DOHH2 (cell line): ENCODE data around the gene UGCG.

Source experiments
- CTCF ChIP-seq: fragments of 200-600 bp; sonication (generic); IDR thresholded peaks from one replicate; pipeline ENCODE4 v1.5.1; 2014; ENCODE audit warnings: antibody characterized with exemption, mild to moderate bottlenecking, low read depth, low read length; ENCODE audit not compliant: poor library complexity, severe bottlenecking
- EZH2phosphoT487 ChIP-seq: fragments of 200-600 bp; sonication (generic); IDR thresholded peaks from 2 replicates; pipeline ENCODE4 v1.6.1; 2017; ENCODE audit warnings: borderline replicate concordance, mild to moderate bottlenecking, antibody characterized with exemption, low read length, moderate library complexity, mixed read lengths

DNA sequence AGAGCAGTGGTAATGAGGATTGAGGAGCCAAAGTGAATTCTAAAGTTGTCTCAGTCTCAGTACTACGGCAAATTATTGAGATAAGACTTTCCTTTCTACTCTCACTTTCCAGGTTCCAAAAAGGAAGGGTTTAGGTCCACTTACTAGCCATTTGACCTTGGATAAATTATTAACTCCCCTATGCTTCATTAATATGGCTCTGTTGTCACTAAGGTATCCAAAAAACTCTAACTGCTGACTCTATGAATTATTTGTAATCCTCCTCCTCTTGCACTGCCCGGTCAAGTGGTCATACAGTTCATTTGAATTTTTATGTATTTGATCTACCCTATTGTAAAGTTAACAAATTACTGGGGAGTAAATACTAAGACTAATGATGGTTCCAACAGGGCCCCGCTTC lies 17.7 kb upstream of the UGCG start:
- TF ChIP-seq CTCF (no peak), EZH2phosphoT487 (no peak)
